ENCODE results near the gene ITPR2.
"Not testable (repeated sequence)": the region's sequence is repeated elsewhere in the genome, so short reads cannot be mapped to it uniquely, and the experiment has no call there.

DNA sequence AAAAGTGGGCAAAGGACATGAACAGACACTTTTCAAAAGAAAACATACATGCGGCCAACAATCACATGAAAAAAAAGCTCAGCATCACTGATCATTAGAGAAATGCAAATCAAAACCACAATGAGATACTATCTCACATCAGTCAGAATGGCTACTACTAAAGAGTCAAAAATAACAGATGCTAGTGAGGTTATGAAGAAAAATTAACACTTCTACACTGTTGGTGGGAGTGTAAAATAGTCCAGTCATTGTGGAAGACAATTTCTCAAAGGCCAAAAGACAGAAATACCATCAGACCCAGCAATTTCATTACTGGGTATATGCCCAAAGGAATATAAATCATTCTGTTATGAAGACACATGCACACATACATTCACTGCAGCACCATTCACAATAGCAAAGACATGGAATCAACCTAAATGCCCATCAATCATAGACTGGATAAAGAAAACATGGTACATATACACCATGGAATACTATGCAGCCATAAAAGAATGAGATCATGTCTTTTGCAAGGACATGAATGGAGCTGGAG, 103.8 kb downstream of the ITPR2 start:
- TF ChIP-seq, protein P1, sequence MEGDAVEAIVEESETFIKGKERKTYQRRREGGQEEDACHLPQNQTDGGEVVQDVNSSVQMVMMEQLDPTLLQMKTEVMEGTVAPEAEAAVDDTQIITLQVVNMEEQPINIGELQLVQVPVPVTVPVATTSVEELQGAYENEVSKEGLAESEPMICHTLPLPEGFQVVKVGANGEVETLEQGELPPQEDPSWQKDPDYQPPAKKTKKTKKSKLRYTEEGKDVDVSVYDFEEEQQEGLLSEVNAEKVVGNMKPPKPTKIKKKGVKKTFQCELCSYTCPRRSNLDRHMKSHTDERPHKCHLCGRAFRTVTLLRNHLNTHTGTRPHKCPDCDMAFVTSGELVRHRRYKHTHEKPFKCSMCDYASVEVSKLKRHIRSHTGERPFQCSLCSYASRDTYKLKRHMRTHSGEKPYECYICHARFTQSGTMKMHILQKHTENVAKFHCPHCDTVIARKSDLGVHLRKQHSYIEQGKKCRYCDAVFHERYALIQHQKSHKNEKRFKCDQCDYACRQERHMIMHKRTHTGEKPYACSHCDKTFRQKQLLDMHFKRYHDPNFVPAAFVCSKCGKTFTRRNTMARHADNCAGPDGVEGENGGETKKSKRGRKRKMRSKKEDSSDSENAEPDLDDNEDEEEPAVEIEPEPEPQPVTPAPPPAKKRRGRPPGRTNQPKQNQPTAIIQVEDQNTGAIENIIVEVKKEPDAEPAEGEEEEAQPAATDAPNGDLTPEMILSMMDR (conservative IDR thresholded peaks at IDR 0.05; ENCODE audit: low read length), result not testable (repeated sequence)
- TF ChIP-seq EZH2phosphoT487 (IDR thresholded peaks at IDR 0.05; ENCODE audit: borderline replicate concordance, low read depth, low read length), result not testable (repeated sequence)
